Left lobe of liver (tissue), 2 donors: ENCODE measurements around the gene ETNK2. TPM values are rescaled to one million over a fixed set of nuclear protein-coding genes. Genes with fewer than 3 reads are reported as not detected.

Experiments used
- ATAC-seq: fragments of 200-7000 bp; cut with Tn5 transposase; one replicate; pipeline ENCODE4 v1.9.1; 2020; ENCODE audit warnings: mild to moderate bottlenecking, moderate library complexity
- DNase-seq: peaks from one replicate; pipeline ENCODE4 v3.0.0-alpha.2; 2020; ENCODE audit warnings: low spot score
- total RNA-seq: library from RNA; stranded (reverse); gene quantifications from one replicate; pipeline ENCODE4 v1.2.1, GENCODE V29; 2021
- donor health status: DM: no; HTN: no; CAD: no; lungs with moderate emphysema.
- donor health status: DM: no; HTN: yes; CAD: no.

Gene ETNK2
- total RNA-seq, 1 donor from 2014 or later, result 213 TPM

GRCh38 chr1:204128964-204129896, 22.6 kb downstream of the ETNK2 start:
- ATAC-seq (peak; percentile 68), DNase-seq (peak; percentile 94)

DNA sequence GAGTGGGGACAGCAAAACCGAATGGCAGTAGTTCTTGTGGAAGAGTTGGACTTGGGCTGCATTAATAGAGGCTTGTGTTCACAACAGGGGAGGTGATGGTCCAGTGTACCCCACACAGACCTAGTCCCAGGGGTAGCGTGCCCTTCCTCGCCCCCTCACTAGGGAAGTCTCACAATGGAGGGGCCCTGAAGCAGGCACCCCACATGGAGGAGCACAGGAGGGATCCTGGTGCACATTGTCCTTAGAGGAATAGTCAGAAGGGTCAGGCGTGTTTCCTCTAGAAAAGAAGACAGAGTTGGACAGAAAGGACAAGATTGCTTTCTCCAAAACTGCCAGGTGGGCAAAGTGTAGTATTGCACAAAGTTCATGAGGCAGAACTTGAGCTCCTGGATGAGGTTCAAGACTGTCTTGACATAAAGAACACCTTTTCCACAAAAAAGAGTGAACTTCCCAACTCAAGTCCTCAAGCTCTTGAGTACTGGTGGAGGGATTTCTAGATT, 23.3 kb downstream of the ETNK2 start:
- no peak for DNase-seq

DNA sequence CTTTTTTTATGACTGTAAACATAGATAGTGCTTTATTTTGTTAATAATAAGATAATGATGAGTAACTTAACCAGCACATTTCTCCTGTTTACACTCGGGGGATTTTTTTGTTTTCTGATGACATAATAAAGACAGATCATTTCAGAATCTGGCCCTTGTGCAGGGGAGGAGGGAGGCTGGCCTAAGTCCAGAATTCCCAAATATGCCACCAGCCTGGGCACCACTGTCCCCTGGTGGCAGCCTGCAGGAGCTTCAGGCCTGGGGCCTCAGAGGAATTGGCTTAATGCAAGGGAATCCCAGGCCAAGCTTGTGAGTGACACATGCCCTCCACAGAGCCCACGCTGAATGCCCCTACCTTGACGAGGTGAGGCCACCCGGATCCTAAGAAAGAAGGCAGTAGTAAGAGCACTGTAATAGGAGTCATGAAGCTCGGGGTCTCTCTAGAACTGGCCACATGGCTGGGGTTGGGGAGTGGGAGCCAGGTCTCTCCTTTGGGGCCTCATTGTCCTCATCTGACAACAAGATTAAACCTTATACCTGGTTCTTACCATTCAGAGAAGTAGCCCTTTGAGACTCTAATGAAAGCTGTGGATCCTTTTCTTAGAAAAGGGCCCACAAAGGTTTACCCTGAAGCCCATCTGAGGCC, 24.1 kb downstream of the ETNK2 start:
- DNase-seq (peak; percentile 83), ATAC-seq (peak; percentile 39)

More for the DNA sequence above, 23.3 kb downstream of the ETNK2 start:
- no peak for ATAC-seq

GRCh38 chr1:204126956-204127355, 24.9 kb downstream of the ETNK2 start:
- no peak for DNase-seq
- ATAC-seq, result no peak

- ATAC-seq, result no peak
- no peak for DNase-seq
Observed at GRCh38 chr1:204126386-204126785, 25.5 kb downstream of the ETNK2 start.

- no peak for ATAC-seq
- no peak for DNase-seq
Observed at GRCh38 chr1:204125759-204126351, 26.0 kb downstream of the ETNK2 start.

GRCh38 chr1:204124639-204125038, 27.2 kb downstream of the ETNK2 start:
- ATAC-seq, result no peak
- DNase-seq, result no peak

- ATAC-seq (peak; percentile 26), DNase-seq (no peak)
Observed at GRCh38 chr1:204123376-204123775, 28.5 kb downstream of the ETNK2 start.

- DNase-seq (no peak), ATAC-seq (no peak)
Observed at GRCh38 chr1:204121840-204122555, 29.8 kb downstream of the ETNK2 start.

DNA sequence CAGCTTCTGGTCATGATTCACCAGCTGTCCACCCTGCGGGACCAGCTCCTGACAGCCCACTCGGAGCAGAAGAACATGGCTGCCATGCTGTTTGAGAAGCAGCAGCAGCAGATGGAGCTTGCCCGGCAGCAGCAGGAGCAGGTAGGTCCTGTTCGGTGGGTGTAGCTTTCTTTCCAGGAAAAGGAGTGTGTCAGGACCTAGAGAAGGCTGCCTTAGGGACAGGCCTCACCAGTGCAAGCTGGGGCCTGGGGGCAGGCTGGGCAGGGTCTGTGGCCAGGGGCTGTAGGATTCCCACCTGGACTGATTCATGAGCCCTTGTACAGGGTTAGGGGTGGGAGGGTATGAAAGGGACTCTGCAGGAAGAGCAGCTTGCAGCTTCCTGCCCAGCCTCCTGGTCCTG, 35.3 kb downstream of the ETNK2 start:
- DNase-seq, result no peak
- no peak for ATAC-seq

- DNase-seq (no peak), ATAC-seq (no peak)
Observed at GRCh38 chr1:204115116-204115515, 36.7 kb downstream of the ETNK2 start.

GRCh38 chr1:204114606-204115005, 37.2 kb downstream of the ETNK2 start:
- DNase-seq (no peak), ATAC-seq (no peak)

DNA sequence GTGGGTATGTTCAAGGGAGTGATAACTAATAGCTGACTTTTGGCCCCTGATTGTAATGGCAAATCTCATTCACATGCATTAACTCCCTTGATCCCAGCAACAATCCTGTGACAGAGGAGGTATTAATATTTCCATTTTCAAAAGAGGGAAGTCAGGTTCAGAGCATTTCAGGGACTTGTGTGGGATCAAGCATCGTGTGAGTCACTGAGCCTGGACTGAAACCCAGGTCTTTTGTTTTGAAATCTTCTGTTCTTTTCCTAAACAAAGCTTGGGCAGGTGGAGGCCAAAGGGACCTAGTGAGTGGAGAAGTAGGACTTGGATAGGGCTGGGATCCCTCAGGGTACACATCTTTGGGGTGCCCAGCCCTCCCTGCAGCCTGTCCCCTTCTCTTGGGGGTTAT, 37.9 kb downstream of the ETNK2 start:
- ATAC-seq (no peak), DNase-seq (no peak)

- no peak for DNase-seq
- peak; percentile 14 for ATAC-seq
Observed at GRCh38 chr1:204112876-204113730, 38.7 kb downstream of the ETNK2 start.

DNA sequence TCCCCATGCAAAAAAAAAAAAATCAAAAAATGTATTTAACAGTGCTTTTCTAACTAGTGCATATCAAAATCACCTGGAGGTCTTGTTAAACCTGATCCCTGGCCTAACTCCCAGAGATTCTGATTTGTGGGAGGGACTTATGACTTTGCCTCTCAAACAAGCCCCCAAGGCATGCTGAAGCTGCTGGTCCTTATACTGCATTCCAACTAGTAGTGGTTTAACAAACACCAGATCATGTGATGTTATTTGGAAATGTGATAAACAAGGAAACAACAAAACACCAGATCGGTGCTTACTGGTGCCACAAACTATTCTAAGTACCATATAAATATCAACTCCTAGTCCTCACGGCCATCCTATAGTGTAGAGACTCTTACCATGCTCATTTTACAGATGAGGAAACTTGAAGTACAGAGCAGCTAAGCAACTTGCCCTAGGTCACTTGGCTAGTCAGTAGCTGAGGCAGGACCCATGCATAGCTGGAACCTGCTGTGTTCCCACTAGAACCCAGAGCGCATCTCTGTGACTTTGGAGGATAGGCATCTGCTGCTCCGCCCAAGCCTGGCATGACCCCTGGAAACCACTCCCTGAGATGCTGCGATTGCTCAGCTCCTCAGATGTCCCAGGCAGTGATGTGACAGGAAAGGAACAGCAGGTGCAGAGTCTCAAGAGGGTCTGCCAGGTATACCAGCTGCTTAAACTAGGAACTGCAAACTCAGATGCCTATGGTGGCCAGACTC, 40.8 kb downstream of the ETNK2 start:
- no peak for DNase-seq
- no peak for ATAC-seq

- ATAC-seq, result peak; percentile 12
- no peak for DNase-seq
Observed at GRCh38 chr1:204108312-204109141, 43.3 kb downstream of the ETNK2 start.

GRCh38 chr1:204107892-204108291, 44.0 kb downstream of the ETNK2 start:
- ATAC-seq, result no peak

GRCh38 chr1:204106825-204107224, 45.0 kb downstream of the ETNK2 start:
- DNase-seq (no peak), ATAC-seq (no peak)

More at GRCh38 chr1:204107892-204108291, 44.0 kb downstream of the ETNK2 start:
- DNase-seq, result no peak
